ENCODE results near the gene CD8B. TPM values are rescaled to one million over a fixed set of nuclear protein-coding genes. Genes with fewer than 3 reads are reported as not detected.
A peak's percentile ranks its signal among the peaks of the same experiment; 100 is the strongest.

The CD8B gene
- total and polyA plus RNA-seq, 2 donors (not counting 3 experiments of a cell fraction or from before 2014, with no cell fraction given) = not detected

DNA sequence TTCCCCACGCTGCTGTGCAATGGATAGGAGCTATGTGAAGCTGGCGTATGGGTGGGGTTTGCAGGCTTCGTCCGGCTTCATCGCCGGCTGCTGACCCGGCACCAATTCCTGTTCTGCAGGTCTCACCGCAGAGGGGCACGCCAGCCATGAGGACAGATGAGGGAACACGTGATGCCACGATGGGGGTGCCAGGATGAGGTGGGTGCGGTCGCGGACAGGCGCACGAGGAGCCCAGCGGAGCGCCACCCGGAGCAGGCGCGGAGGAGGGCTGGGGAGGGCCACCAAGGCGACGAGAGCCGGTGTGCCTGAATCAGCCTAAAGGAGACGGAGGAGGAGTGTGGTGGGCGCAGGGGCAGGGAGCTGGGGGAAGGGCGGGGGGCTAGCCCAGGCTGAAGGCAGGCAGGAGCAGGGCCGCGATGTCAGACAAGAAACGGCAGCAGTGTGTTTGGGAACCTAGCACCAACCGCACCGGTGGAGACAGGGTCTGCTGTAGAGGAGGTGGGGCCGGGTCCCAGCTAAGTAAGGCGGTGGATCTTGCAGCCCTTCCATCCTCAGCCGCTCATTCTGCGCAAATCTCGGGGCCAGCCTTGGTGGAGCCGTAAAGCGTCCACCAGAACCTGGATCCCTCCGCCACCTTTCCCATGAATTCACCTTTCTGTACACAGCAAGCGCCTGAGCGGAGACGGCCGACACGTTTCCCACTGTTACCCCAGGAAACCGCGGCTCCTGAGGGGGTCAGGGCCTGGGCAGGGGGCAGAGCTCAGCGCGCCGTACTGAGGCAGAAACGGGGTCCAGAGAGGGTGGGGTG lies 54.0 kb downstream of the CD8B start:
- FAIRE-seq = peak; percentile 71
- POLR2A ChIA-PET = no interaction called here

More for the DNA sequence above, 54.0 kb downstream of the CD8B start:
- H4K20me1 ChIP-seq (replicated peaks; ENCODE audit: control insufficient read depth, extremely low read depth, insufficient read depth, low read length) = no peaks in the 10 kb centered on the region
- H3K79me2 ChIP-seq (ENCODE audit: control insufficient read depth, insufficient read depth, low read length) = no peaks in the 10 kb centered on the region
- intact Hi-C loops (cut with micrococcal nuclease) (no loop called here), dilution Hi-C loops (cut with MboI; ENCODE audit: extremely low pct_ligation_motif_present, low sequenced_read_pairs) (no loop called here)
- H3K9ac ChIP-seq (replicated peaks; ENCODE audit: extremely low read depth, insufficient read depth, low read length) = no peak overlapping the region
- H3K4me3 ChIP-seq (replicated peaks in 1 of 3; ENCODE audit: insufficient read depth in 1 of 3, low read depth in 1 of 3, low read length in 3 of 3) = peak overlapping the region; percentile 0 to 44 (median 36)
- peak overlapping the region; percentile 53 for H2AFZ ChIP-seq (ENCODE audit: low read depth, low read length)
- no peaks in the 10 kb centered on the region for H3K36me3 ChIP-seq (ENCODE audit: control insufficient read depth in 2 of 2, extremely low read depth in 1 of 2, insufficient read depth in 2 of 2, low read length in 2 of 2)
- H3K27ac ChIP-seq (ENCODE audit: insufficient read depth, low read depth, low read length) = no peak overlapping the region
- no TSS peak for BruUV-seq (replicated peaks)
- no peaks in the 10 kb centered on the region for H3K9me1 ChIP-seq (replicated peaks; ENCODE audit: control insufficient read depth, extremely low read depth, insufficient read depth, low read length)
- CTCF ChIA-PET = interaction anchor here (0.6 to 1.0 kb wide), 3 partner anchors 15 to 1842 kb away, joined by 3 to 4 read pairs (median 3); no protein-coding TSS in a partner anchor
- peak; percentile 29 for DNase-seq (ENCODE audit: low read depth, low spot score)
- H3K4me1 ChIP-seq (ENCODE audit: control insufficient read depth, extremely low read depth, insufficient read depth, low read length) = no peaks in the 10 kb centered on the region
- TF ChIP-seq, protein P1, sequence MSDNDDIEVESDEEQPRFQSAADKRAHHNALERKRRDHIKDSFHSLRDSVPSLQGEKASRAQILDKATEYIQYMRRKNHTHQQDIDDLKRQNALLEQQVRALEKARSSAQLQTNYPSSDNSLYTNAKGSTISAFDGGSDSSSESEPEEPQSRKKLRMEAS (IDR thresholded peaks at IDR 0.05; ENCODE audit: insufficient read depth, insufficient read length) = no peak
- TF ChIP-seq POLR2A (IDR thresholded peaks at IDR 0.05; ENCODE audit: low read depth, low read length) = no peak
- no peak for TF ChIP-seq POLR2AphosphoS5 (IDR thresholded peaks at IDR 0.05; ENCODE audit: insufficient read depth, low read depth, low read length)
- TF ChIP-seq FOS (IDR thresholded peaks at IDR 0.05; ENCODE audit: borderline replicate concordance, insufficient read depth, low read length) = no peak
- TF ChIP-seq, protein P2, sequence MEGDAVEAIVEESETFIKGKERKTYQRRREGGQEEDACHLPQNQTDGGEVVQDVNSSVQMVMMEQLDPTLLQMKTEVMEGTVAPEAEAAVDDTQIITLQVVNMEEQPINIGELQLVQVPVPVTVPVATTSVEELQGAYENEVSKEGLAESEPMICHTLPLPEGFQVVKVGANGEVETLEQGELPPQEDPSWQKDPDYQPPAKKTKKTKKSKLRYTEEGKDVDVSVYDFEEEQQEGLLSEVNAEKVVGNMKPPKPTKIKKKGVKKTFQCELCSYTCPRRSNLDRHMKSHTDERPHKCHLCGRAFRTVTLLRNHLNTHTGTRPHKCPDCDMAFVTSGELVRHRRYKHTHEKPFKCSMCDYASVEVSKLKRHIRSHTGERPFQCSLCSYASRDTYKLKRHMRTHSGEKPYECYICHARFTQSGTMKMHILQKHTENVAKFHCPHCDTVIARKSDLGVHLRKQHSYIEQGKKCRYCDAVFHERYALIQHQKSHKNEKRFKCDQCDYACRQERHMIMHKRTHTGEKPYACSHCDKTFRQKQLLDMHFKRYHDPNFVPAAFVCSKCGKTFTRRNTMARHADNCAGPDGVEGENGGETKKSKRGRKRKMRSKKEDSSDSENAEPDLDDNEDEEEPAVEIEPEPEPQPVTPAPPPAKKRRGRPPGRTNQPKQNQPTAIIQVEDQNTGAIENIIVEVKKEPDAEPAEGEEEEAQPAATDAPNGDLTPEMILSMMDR (IDR thresholded peaks at IDR 0.05; ENCODE audit: extremely low read depth in 1 of 2, insufficient read depth in 1 of 2, low read depth in 1 of 2, low read length in 2 of 2) = no peak
- H3K27me3 ChIP-seq (ENCODE audit: control insufficient read depth in 2 of 2, insufficient read depth in 2 of 2, low read length in 2 of 2) = peaks cover 18 to 29% of the 10 kb centered on the region in 2 experiments
- no peaks in the 10 kb centered on the region for H3K9me3 ChIP-seq (replicated peaks; ENCODE audit: control insufficient read depth, insufficient read depth, low read length)
- peak overlapping the region; percentile 54 for H3K4me2 ChIP-seq (ENCODE audit: insufficient read depth, low read length)
